Effector CD4-positive, alpha-beta T cell (primary cell): ENCODE results near the gene HBQ1.
"Not testable (repeated sequence)": the region's sequence is repeated elsewhere in the genome, so short reads cannot be mapped to it uniquely, and the experiment has no call there.

Source experiments
- DNase-seq: peaks from one replicate; pipeline ENCODE4 v3.0.0-alpha.2; 2020

The HBQ1 gene

GRCh38 chr16:162271-162991, 17.8 kb upstream of the HBQ1 start:
- DNase-seq, result no peak

GRCh38 chr16:163139-163538, 17.1 kb upstream of the HBQ1 start:
- not testable (repeated sequence) for DNase-seq

DNA sequence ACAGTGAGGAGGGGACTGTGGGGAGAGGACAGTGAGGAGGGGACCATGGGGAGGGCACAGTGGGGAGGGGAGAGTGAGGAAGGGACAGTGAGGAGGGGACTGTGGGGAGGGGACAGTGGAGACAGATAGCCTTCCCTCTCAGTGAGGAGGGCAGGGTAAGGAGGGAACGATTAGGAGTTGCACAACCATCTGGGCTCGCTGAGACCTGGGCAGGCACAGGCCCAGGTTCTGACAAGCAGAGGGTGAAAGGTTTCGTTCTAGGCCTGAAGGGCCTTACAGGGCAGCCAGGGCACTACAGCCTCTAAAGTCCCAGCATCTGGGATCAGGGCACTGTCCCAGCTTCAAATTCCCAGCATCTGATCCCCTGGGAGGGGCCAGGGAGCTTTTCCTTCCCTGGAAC, 16.6 kb upstream of the HBQ1 start:
- not testable (repeated sequence) for DNase-seq

DNA sequence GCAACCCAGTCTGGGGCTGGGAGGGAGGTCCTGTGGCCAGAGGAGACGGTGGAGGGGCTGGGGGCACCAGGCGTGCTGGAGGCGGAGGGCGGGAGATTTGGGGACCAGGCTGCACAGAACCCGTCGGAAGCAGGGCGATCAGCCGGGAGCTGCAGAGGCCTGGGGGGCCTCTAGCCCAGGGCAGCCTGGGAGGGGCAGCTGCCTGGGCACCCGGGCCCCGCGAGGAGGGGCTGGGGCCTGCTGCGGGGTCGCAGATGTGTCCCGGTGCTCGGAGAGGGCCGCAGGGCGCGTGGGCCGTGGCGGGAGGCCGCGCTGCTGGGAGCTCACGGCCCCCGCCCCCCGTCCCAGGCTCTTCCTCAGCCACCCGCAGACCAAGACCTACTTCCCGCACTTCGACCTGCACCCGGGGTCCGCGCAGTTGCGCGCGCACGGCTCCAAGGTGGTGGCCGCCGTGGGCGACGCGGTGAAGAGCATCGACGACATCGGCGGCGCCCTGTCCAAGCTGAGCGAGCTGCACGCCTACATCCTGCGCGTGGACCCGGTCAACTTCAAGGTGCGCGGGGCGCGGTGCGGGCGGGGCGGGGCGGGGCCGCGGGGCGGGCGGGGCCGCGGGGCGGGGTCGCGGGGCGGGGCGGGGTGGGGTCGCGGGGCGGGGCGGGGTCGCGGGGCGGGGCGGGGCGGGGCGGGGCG, 16.0 kb upstream of the HBQ1 start:
- not testable (repeated sequence) for DNase-seq

DNA sequence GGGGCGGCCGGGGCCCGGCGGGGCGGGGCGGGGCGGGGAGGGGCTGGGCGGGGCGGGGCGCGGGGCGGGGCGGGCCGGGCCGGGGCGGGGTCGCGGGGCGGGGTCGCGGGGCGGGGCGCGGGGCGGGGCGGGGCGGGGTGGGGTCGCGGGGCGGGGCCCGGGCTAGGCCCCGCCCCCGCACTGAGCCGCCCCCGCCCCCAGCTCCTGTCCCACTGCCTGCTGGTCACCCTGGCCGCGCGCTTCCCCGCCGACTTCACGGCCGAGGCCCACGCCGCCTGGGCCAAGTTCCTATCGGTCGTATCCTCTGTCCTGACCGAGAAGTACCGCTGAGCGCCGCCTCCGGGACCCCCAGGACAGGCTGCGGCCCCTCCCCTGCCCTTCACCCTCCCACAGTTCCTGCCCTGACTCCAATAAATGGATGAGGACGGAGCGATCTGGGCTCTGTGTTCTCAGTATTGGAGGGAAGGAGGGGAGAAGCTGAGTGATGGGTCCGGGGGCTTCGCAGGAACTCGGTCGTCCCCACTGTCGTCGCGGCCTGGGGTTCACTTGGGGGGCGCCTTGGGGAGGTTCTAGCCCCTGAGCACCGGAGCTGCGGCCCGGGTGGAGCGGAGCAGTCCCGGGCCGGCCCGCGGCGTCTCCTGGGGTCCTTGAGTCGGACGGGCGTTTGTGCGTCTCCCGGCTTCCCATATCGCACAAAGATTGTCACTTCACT, 15.3 kb upstream of the HBQ1 start:
- DNase-seq, result no peak

DNA sequence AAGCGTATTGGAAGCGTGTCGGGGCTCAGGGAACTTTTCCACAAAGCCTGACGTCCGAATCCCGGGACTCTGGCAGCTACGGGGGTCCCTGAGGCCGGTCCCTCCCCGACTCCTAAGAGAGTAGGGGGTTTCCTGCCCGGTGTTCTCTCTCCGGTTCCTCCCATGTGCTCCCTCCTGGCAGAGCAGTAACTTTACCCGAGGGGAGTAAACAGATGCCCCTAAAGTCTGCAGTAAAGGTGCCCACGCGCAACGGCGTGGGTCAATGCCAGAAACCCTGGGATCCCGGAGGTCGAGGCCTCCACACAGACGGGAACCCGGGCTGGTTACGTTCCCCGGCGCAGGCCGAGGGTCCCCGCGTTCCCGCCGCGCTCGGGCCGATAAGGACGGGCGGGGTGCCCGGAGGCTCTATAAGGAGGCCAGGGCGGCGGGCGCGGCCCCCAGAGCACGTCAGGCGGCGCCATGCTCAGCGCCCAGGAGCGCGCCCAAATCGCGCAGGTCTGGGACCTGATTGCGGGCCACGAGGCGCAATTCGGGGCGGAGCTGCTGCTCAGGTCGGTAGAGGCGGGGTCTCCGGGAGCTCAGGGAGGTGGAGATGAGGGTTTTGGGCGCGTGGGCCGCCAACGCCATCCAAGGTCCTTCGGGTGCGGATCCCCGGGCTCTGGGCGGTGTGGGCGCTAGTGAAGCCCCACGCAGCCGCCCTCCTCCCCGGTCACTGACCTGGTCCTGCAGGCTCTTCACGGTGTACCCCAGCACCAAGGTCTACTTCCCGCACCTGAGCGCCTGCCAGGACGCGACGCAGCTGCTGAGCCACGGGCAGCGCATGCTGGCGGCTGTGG, 14.5 kb upstream of the HBQ1 start, which contains the start of gene HBM:
TSS of gene HBM (plus strand) at position 440 of the 836 bp plus-strand sequence. CDS start at position 460, 20 bp downstream.
- DNase-seq, result no peak

DNA sequence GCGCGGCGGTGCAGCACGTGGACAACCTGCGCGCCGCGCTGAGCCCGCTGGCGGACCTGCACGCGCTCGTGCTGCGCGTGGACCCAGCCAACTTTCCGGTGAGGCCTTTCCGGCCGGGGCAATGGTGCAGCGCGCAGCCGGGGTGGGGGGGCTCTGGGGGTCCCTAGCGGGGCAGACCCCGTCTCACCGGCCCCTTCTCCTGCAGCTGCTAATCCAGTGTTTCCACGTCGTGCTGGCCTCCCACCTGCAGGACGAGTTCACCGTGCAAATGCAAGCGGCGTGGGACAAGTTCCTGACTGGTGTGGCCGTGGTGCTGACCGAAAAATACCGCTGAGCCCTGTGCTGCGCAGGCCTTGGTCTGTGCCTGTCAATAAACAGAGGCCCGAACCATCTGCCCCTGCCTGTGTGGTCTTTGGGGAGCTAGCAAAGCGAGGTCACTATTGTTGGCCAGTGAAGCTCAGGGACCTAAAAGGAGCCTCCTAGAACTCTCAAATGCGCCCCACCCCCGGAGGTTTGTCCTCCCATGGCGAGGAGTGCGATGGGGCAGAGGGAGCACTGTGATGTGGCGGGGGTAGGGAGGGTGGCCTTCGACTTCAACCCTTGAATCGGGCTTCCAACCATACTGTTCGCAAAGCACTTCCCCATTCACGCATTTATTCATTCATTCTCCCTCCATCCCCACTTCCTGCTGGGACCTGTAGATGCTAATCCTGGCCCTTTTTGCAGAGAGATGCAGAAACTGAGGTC, 13.7 kb upstream of the HBQ1 start:
- no peak for DNase-seq

DNA sequence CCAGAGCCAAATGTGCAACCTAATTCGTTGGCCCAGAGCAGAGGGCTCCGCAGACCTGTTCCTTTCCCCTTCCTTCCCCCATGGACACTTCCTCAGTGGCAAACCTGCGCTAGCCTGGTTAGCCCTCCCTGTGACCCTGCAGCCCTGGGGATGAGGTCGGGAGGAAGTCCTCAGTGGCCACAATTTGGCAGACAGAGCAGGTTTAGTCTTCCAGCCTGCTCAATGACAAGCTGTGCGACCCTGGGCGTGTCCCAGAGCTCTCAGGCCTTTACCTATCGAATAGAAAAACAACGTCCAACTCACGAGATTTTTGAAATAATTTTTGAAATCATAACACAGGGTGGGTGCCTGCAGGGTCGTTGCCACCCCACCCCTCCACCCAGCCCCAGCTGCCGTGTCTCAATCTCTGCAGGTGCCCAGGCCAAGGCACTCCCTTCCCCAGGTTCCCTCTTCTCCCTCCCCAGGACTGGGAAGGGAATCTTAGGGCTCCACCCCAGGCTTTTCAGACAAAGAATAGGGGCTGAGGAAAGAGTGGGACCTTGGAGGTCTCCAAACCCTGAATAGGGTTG, 13.1 kb upstream of the HBQ1 start:
- no peak for DNase-seq

GRCh38 chr16:168424-168823, 11.8 kb upstream of the HBQ1 start:
- no peak for DNase-seq

DNA sequence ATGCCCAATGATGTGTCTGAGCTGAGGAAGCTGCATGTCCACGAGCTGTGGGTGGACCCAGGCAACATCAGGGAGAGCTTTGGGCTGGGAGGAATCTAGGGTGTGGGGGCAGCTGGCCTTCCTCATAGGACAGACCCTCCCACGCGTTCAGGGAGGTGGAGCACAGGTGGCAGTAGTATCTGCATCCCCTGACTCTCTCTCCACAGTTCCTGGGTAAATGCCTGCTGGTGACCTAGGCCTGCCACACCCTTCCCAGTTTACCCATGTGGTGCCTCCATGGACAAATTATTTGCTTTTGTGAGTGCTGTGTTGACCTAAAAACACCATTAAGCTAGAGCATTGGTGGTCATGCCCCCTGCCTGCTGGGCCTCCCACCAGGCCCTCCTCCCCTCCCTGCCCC, 11.2 kb upstream of the HBQ1 start:
- DNase-seq, result no peak

DNA sequence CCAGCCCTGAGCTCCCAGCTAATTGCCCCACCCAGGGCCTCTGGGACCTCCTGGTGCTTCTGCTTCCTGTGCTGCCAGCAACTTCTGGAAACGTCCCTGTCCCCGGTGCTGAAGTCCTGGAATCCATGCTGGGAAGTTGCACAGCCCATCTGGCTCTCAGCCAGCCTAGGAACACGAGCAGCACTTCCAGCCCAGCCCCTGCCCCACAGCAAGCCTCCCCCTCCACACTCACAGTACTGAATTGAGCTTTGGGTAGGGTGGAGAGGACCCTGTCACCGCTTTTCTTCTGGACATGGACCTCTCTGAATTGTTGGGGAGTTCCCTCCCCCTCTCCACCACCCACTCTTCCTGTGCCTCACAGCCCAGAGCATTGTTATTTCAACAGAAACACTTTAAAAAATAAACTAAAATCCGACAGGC, 10.2 kb upstream of the HBQ1 start:
- not testable (repeated sequence) for DNase-seq

GRCh38 chr16:170788-171187, 9.5 kb upstream of the HBQ1 start:
- DNase-seq, result no peak

- DNase-seq, result not testable (repeated sequence)
Observed at GRCh38 chr16:172374-172941, 7.8 kb upstream of the HBQ1 start, which contains the start of gene HBA2. Gene HBA2 (plus strand): TSS chr16:172876. CDS start chr16:172913, 37 bp downstream.

GRCh38 chr16:173211-173854, 6.9 kb upstream of the HBQ1 start:
- DNase-seq, result not testable (repeated sequence)

DNA sequence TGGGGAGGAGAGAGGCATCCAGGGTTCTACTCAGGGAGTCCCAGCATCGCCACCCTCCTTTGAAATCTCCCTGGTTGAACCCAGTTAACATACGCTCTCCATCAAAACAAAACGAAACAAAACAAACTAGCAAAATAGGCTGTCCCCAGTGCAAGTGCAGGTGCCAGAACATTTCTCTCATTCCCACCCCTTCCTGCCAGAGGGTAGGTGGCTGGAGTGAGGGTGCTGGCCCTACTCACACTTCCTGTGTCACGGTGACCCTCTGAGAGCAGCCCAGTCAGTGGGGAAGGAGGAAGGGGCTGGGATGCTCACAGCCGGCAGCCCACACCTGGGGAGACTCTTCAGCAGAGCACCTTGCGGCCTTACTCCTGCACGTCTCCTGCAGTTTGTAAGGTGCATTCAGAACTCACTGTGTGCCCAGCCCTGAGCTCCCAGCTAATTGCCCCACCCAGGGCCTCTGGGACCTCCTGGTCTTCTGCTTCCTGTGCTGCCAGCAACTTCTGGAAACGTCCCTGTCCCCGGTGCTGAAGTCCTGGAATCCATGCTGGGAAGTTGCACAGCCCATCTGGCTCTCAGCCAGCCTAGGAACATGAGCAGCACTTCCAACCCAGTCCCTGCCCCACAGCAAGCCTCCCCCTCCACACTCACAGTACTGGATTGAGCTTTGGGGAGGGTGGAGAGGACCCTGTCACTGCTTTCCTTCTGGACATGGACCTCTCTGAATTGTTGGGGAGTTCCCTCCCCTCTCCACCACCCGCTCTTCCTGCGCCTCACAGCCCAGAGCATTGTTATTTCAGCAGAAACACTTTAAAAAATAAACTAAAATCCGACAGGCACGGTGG, 6.1 kb upstream of the HBQ1 start:
- DNase-seq, result not testable (repeated sequence)

DNA sequence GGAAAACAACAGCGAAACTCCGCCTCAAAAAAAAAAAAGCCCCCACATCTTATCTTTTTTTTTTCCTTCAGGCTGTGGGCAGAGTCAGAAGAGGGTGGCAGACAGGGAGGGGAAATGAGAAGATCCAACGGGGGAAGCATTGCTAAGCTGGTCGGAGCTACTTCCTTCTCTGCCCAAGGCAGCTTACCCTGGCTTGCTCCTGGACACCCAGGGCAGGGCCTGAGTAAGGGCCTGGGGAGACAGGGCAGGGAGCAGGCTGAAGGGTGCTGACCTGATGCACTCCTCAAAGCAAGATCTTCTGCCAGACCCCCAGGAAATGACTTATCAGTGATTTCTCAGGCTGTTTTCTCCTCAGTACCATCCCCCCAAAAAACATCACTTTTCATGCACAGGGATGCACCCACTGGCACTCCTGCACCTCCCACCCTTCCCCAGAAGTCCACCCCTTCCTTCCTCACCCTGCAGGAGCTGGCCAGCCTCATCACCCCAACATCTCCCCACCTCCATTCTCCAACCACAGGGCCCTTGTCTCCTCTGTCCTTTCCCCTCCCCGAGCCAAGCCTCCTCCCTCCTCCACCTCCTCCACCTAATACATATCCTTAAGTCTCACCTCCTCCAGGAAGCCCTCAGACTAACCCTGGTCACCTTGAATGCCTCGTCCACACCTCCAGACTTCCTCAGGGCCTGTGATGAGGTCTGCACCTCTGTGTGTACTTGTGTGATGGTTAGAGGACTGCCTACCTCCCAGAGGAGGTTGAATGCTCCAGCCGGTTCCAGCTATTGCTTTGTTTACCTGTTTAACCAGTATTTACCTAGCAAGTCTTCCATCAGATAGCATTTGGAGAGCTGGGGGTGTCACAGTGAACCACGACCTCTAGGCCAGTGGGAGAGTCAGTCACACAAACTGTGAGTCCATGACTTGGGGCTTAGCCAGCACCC, 5.0 kb upstream of the HBQ1 start:
- DNase-seq, result no peak

DNA sequence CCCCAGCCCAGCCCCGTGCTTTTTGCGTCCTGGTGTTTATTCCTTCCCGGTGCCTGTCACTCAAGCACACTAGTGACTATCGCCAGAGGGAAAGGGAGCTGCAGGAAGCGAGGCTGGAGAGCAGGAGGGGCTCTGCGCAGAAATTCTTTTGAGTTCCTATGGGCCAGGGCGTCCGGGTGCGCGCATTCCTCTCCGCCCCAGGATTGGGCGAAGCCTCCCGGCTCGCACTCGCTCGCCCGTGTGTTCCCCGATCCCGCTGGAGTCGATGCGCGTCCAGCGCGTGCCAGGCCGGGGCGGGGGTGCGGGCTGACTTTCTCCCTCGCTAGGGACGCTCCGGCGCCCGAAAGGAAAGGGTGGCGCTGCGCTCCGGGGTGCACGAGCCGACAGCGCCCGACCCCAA, 4.3 kb upstream of the HBQ1 start:
- DNase-seq, result not testable (repeated sequence)
